ENCODE measurements around the gene TRIM15. TPM values are rescaled to one million over a fixed set of nuclear protein-coding genes. Genes with fewer than 3 reads are reported as not detected.

Gene TRIM15
- total RNA-seq, 2 experiments from 2014 or later: not detected

Other genes with a start within 250 kb of the TRIM15 start
- 1,000 to 10,000 TPM; 1,178 to 1,183 TPM for gene HLA-A, start 221.0 kb upstream of the TRIM15 start, total RNA-seq
- 10 to 100 TPM; 52.3 to 60.4 TPM for gene POLR1H, start 102.3 kb upstream of the TRIM15 start, total RNA-seq
- gene PPP1R11, start 96.3 kb upstream of the TRIM15 start, total RNA-seq: 10 to 100 TPM; 48.1 to 50.3 TPM
- gene RNF39, start 87.8 kb upstream of the TRIM15 start, total RNA-seq: not detected
- not detected for gene TRIM31, start 50.5 kb upstream of the TRIM15 start, total RNA-seq
- not detected for gene TRIM40, start 27.4 kb upstream of the TRIM15 start, total RNA-seq
- gene TRIM10, start 2.3 kb upstream of the TRIM15 start, total RNA-seq: not detected
- 10 to 100 TPM; 78.0 to 86.4 TPM for gene TRIM26, start 49.9 kb downstream of the TRIM15 start, total RNA-seq
- gene TRIM39, start 163.4 kb downstream of the TRIM15 start, total RNA-seq: 10 to 100 TPM; 16.7 to 16.9 TPM
- 10 to 100 TPM; 37.3 to 37.9 TPM for gene RPP21, start 181.6 kb downstream of the TRIM15 start, total RNA-seq